GM18526 (cell line): ENCODE measurements around the gene MRPL23.

Experiments used
- POLR2A ChIP-seq: IDR thresholded peaks from 3 replicates; pipeline ENCODE4 v1.6.1; 2011; ENCODE audit not compliant: insufficient read length; ENCODE audit errors: extremely low read depth

The MRPL23 gene

GRCh38 chr11:1918436-1919315 lies 28.5 kb upstream of the MRPL23 start:
- no peak for TF ChIP-seq POLR2A

- TF ChIP-seq POLR2A, result no peak
Measured at GRCh38 chr11:1919391-1920127, 27.6 kb upstream of the MRPL23 start, which contains the start of gene TNNT3. Gene TNNT3, plus strand, starts transcription at chr11:1919703. Its CDS starts 3,172 bp downstream, at chr11:1922875.

GRCh38 chr11:1920128-1920908 lies 26.8 kb upstream of the MRPL23 start:
- no peak for TF ChIP-seq POLR2A

- no peak for TF ChIP-seq POLR2A
Measured at GRCh38 chr11:1920909-1921573, 26.1 kb upstream of the MRPL23 start.

- no peak for TF ChIP-seq POLR2A
Measured at GRCh38 chr11:1921574-1922141, 25.5 kb upstream of the MRPL23 start.

- no peak for TF ChIP-seq POLR2A
Measured at GRCh38 chr11:1922481-1923081, 24.6 kb upstream of the MRPL23 start.

- no peak for TF ChIP-seq POLR2A
Measured at GRCh38 chr11:1923201-1923956, 23.8 kb upstream of the MRPL23 start.

GRCh38 chr11:1924181-1924580 lies 23.0 kb upstream of the MRPL23 start:
- no peak for TF ChIP-seq POLR2A

GRCh38 chr11:1924646-1925372 lies 22.3 kb upstream of the MRPL23 start:
- no peak for TF ChIP-seq POLR2A

- TF ChIP-seq POLR2A, result no peak
Measured at GRCh38 chr11:1925373-1926155, 21.6 kb upstream of the MRPL23 start.

- TF ChIP-seq POLR2A, result no peak
Measured at GRCh38 chr11:1926156-1927025, 20.7 kb upstream of the MRPL23 start.
